HG03342 (cell line): ENCODE measurements around the gene FXN.
"Not testable (repeated sequence)": the region's sequence is repeated elsewhere in the genome, so short reads cannot be mapped to it uniquely, and the experiment has no call there.

ENCODE experiments used
- ATAC-seq: cut with Tn5 transposase; IDR thresholded peaks from one replicate; pipeline ENCODE4 v1.9.1; 2021; ENCODE audit warnings: mild to moderate bottlenecking, moderate library complexity; ENCODE audit not compliant: unreplicated experiment

FXN gene

GRCh38 chr9:69023650-69024049, 11.9 kb upstream of the FXN start:
- ATAC-seq: no peak

- ATAC-seq: peak; percentile 72
These were observed 8.0 kb upstream of the FXN start for GRCh38 chr9:69027355-69028097.

- ATAC-seq: no peak
These were observed 6.8 kb upstream of the FXN start for GRCh38 chr9:69028754-69029153.

- no peak for ATAC-seq
These were observed 6.0 kb upstream of the FXN start for GRCh38 chr9:69029535-69029934.

- no peak for ATAC-seq
These were observed 4.5 kb upstream of the FXN start for GRCh38 chr9:69030851-69031645.

GRCh38 chr9:69034071-69034470, 1.5 kb upstream of the FXN start:
- no peak for ATAC-seq

GRCh38 chr9:69036309-69036708, 757 bp downstream of the FXN start:
- ATAC-seq: no peak

GRCh38 chr9:69036799-69037198, 1.2 kb downstream of the FXN start:
- no peak for ATAC-seq

GRCh38 chr9:69040646-69041045, 5.1 kb downstream of the FXN start:
- no peak for ATAC-seq

- no peak for ATAC-seq
These were observed 9.0 kb downstream of the FXN start for GRCh38 chr9:69044240-69045219.

- ATAC-seq: no peak
These were observed 10.3 kb downstream of the FXN start for GRCh38 chr9:69045821-69046220.

GRCh38 chr9:69046723-69047122, 11.2 kb downstream of the FXN start:
- no peak for ATAC-seq

- ATAC-seq: no peak
These were observed 11.8 kb downstream of the FXN start for GRCh38 chr9:69047371-69047770.

- no peak for ATAC-seq
These were observed 13.5 kb downstream of the FXN start for GRCh38 chr9:69049094-69049493.

GRCh38 chr9:69050936-69051335, 15.4 kb downstream of the FXN start:
- ATAC-seq: not testable (repeated sequence)

GRCh38 chr9:69054989-69055388, 19.4 kb downstream of the FXN start:
- ATAC-seq: no peak

GRCh38 chr9:69056191-69056815, 20.8 kb downstream of the FXN start:
- no peak for ATAC-seq

GRCh38 chr9:69058101-69058500, 22.5 kb downstream of the FXN start:
- no peak for ATAC-seq

- ATAC-seq: no peak
These were observed 25.2 kb downstream of the FXN start for GRCh38 chr9:69060766-69061165.

- ATAC-seq: no peak
These were observed 26.6 kb downstream of the FXN start for GRCh38 chr9:69062195-69062594.

- ATAC-seq: no peak
These were observed 28.3 kb downstream of the FXN start for GRCh38 chr9:69063839-69064238.
